ACHN (cell line): ENCODE data around the gene FTO.

Source experiments
- DNase-seq: peaks from one replicate; pipeline ENCODE4 v3.0.0-alpha.2; 2015
- in situ Hi-C: cut with HindIII; loops from 2 replicates; pipeline ENCODE4 v1.10.0; 2017; ENCODE audit warnings: low sequenced_read_pairs, low pct_ligation_motif_present, low pct_unique_long_range_greater_than_20kb

FTO gene

GRCh38 chr16:54098247-54098646 is 394.3 kb downstream of the FTO start:
- in situ Hi-C loops: no loop called here
- no peak for DNase-seq

- no peak for DNase-seq
- in situ Hi-C loops: no loop called here
Observed at GRCh38 chr16:54099627-54100026, 395.7 kb downstream of the FTO start.

- in situ Hi-C loops: no loop called here
- no peak for DNase-seq
Observed at GRCh38 chr16:54102888-54103866, 399.2 kb downstream of the FTO start.

- in situ Hi-C loops: no loop called here
Observed at GRCh38 chr16:54106057-54106456, 402.1 kb downstream of the FTO start.

GRCh38 chr16:54107583-54108202 is 403.7 kb downstream of the FTO start:
- in situ Hi-C loops: no loop called here
- DNase-seq: no peak

More at GRCh38 chr16:54106057-54106456, 402.1 kb downstream of the FTO start:
- DNase-seq: no peak

GRCh38 chr16:54110016-54110981 is 406.3 kb downstream of the FTO start:
- no peak for DNase-seq
- in situ Hi-C loops: no loop called here

GRCh38 chr16:54112451-54113206 is 408.7 kb downstream of the FTO start:
- in situ Hi-C loops: no loop called here
- DNase-seq: no peak

GRCh38 chr16:54115558-54115957 is 411.6 kb downstream of the FTO start:
- DNase-seq: no peak
- in situ Hi-C loops: no loop called here

GRCh38 chr16:54116124-54116655 is 412.2 kb downstream of the FTO start:
- in situ Hi-C loops: no loop called here
- DNase-seq: no peak

- in situ Hi-C loops: no loop called here
- DNase-seq: no peak
Observed at GRCh38 chr16:54118846-54119245, 414.9 kb downstream of the FTO start.

GRCh38 chr16:54120846-54121480 is 417.0 kb downstream of the FTO start:
- in situ Hi-C loops: no loop called here

GRCh38 chr16:54121539-54122295 is 417.8 kb downstream of the FTO start:
- in situ Hi-C loops: no loop called here

More at GRCh38 chr16:54120846-54121480, 417.0 kb downstream of the FTO start:
- DNase-seq: no peak

GRCh38 chr16:54123766-54124165 is 419.8 kb downstream of the FTO start:
- no peak for DNase-seq
- in situ Hi-C loops: no loop called here

More at GRCh38 chr16:54121539-54122295, 417.8 kb downstream of the FTO start:
- no peak for DNase-seq

GRCh38 chr16:54125751-54126655 is 422.0 kb downstream of the FTO start:
- in situ Hi-C loops: no loop called here
- no peak for DNase-seq

- DNase-seq: no peak
- in situ Hi-C loops: no loop called here
Observed at GRCh38 chr16:54126907-54127306, 423.0 kb downstream of the FTO start.
